ENCODE measurements around the gene DLK2. TPM values are rescaled to one million over a fixed set of nuclear protein-coding genes. Genes with fewer than 3 reads are reported as not detected.
"Not testable (repeated sequence)": the region's sequence is repeated elsewhere in the genome, so short reads cannot be mapped to it uniquely, and the experiment has no call there.

Gene DLK2
- under 1 TPM; 0.14 to 0.42 TPM for total RNA-seq
- long read RNA-seq, donor 1, result 0 reads
- long read RNA-seq, donor 2, result 0 reads

- intact Hi-C loops (cut with DNase I), result loop anchor here in 1 of 2 donors (5.0 kb wide), 1 partner anchor 52 kb away; no protein-coding TSS in a partner anchor
- DNase-seq (ENCODE audit: low spot score), result peak; percentile 74
These were observed at the start of gene DLK2 for GRCh38 chr6:43455531-43456428. Gene DLK2, minus strand, starts transcription at chr6:43455548. Its CDS starts 723 bp downstream, at chr6:43454825.

GRCh38 chr6:43503443-43503842 lies 48.1 kb upstream of the DLK2 start:
- peak; percentile 54 for DNase-seq (ENCODE audit: low spot score)
- intact Hi-C loops (cut with DNase I), result loop anchor here in 1 of 2 donors (10.0 kb wide), 1 partner anchor 119 kb away; no protein-coding TSS in a partner anchor

GRCh38 chr6:43502666-43503065 lies 47.3 kb upstream of the DLK2 start:
- DNase-seq (ENCODE audit: low spot score), result no peak
- intact Hi-C loops (cut with DNase I), result loop anchor here in 1 of 2 donors (10.0 kb wide), 1 partner anchor 118 kb away; no protein-coding TSS in a partner anchor

GRCh38 chr6:43500921-43501320 lies 45.6 kb upstream of the DLK2 start:
- no peak for DNase-seq (ENCODE audit: low spot score)
- intact Hi-C loops (cut with DNase I), result loop anchor here in 1 of 2 donors (10.0 kb wide), 1 partner anchor 116 kb away; no protein-coding TSS in a partner anchor

- intact Hi-C loops (cut with DNase I), result no loop called here
- DNase-seq (ENCODE audit: low spot score), result peak; percentile 22
These were observed 43.9 kb upstream of the DLK2 start for GRCh38 chr6:43499028-43499815.

- intact Hi-C loops (cut with DNase I), result not testable (repeated sequence)
These were observed 42.9 kb upstream of the DLK2 start for GRCh38 chr6:43498291-43498690.

GRCh38 chr6:43497689-43498088 lies 42.3 kb upstream of the DLK2 start:
- intact Hi-C loops (cut with DNase I), result no loop called here

More at GRCh38 chr6:43498291-43498690, 42.9 kb upstream of the DLK2 start:
- not testable (repeated sequence) for DNase-seq (ENCODE audit: low spot score)

GRCh38 chr6:43497129-43497396 lies 41.7 kb upstream of the DLK2 start:
- intact Hi-C loops (cut with DNase I), result no loop called here
- no peak for DNase-seq (ENCODE audit: low spot score)

More at GRCh38 chr6:43497689-43498088, 42.3 kb upstream of the DLK2 start:
- no peak for DNase-seq (ENCODE audit: low spot score)

GRCh38 chr6:43496370-43497128 lies 41.2 kb upstream of the DLK2 start:
- intact Hi-C loops (cut with DNase I), result no loop called here
- DNase-seq (ENCODE audit: low spot score), result no peak

- no peak for DNase-seq (ENCODE audit: low spot score)
These were observed 40.1 kb upstream of the DLK2 start for GRCh38 chr6:43495409-43495941.

GRCh38 chr6:43494766-43495165 lies 39.4 kb upstream of the DLK2 start:
- intact Hi-C loops (cut with DNase I), result no loop called here
- DNase-seq (ENCODE audit: low spot score), result no peak

More at GRCh38 chr6:43495409-43495941, 40.1 kb upstream of the DLK2 start:
- intact Hi-C loops (cut with DNase I), result no loop called here

GRCh38 chr6:43494321-43494720 lies 39.0 kb upstream of the DLK2 start:
- no peak for DNase-seq (ENCODE audit: low spot score)
- intact Hi-C loops (cut with DNase I), result no loop called here

- no peak for DNase-seq (ENCODE audit: low spot score)
- intact Hi-C loops (cut with DNase I), result no loop called here
These were observed 38.5 kb upstream of the DLK2 start for GRCh38 chr6:43493833-43494232.

GRCh38 chr6:43493230-43493629 lies 37.9 kb upstream of the DLK2 start:
- intact Hi-C loops (cut with DNase I), result no loop called here
- no peak for DNase-seq (ENCODE audit: low spot score)

- intact Hi-C loops (cut with DNase I), result no loop called here
- no peak for DNase-seq (ENCODE audit: low spot score)
These were observed 37.3 kb upstream of the DLK2 start for GRCh38 chr6:43492673-43493072.

GRCh38 chr6:43491750-43492661 lies 36.7 kb upstream of the DLK2 start:
- intact Hi-C loops (cut with DNase I), result no loop called here
- peak; percentile 96 for DNase-seq (ENCODE audit: low spot score)

GRCh38 chr6:43490523-43490939 lies 35.2 kb upstream of the DLK2 start:
- DNase-seq (ENCODE audit: low spot score), result no peak
- intact Hi-C loops (cut with DNase I), result no loop called here
